Spleen (tissue), 7 donors: Measurements from ENCODE around the gene DSCAML1.

Experiments
- POLR2A ChIP-seq, 3 donors: fragments of 450-650 bp; IDR thresholded peaks; one replicate each; pipeline ENCODE4 v1.5.1; 2017; ENCODE audit warnings: antibody characterized with exemption in 3 of 3, mild to moderate bottlenecking in 1 of 3
- POLR2AphosphoS5 ChIP-seq, 3 donors: sonication (generic); formaldehyde crosslinking; IDR thresholded peaks; one replicate each; pipeline ENCODE4 v1.5.1; 2017; ENCODE audit warnings: antibody characterized with exemption in 3 of 3
- TF ChIP-seq, protein P1 (sequence below), 11 experiments: fragments of 200-600 bp in 7 of 11; fragments of 450-650 bp in 4 of 11; sonication (generic) in 4 of 11; IDR thresholded peaks in 8 of 11; conservative IDR thresholded peaks in 3 of 11; 1 replicate in 7 of 11; 2 replicates in 4 of 11; pipeline versions ENCODE4 v1.4.0 to v1.8.0; 2016 to 2021; ENCODE audit warnings: antibody characterized with exemption in 11 of 11, inconsistent platforms in 4 of 11, mild to moderate bottlenecking in 1 of 11
- donor health status: DM: no; HTN: no; CAD: no; lungs with moderate emphysema.
- donor health status: DM: no; HTN: no; CAD: no.
- donor health status: DM: no; HTN: no; CAD: no.

DNA sequence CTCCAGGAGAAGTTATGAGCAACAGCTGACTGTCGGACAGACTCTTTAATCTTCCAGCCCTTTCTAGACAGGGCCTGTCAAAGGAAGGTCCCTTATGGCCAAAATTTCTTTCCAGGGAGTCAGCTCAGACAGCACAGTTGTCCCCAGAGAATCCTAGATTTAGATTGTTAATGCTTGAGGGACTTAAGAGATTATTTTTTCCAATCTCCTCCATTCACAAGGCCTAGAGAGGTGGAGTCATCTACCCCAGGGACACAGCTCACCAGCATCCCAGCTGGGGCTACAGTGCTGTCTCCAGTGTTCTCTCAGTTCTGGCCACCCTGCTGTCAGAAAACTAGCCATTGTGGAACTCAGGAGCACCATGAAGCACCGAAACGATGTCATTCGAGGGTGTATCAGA is 7.8 kb downstream of the DSCAML1 start:
- TF ChIP-seq, protein P1, sequence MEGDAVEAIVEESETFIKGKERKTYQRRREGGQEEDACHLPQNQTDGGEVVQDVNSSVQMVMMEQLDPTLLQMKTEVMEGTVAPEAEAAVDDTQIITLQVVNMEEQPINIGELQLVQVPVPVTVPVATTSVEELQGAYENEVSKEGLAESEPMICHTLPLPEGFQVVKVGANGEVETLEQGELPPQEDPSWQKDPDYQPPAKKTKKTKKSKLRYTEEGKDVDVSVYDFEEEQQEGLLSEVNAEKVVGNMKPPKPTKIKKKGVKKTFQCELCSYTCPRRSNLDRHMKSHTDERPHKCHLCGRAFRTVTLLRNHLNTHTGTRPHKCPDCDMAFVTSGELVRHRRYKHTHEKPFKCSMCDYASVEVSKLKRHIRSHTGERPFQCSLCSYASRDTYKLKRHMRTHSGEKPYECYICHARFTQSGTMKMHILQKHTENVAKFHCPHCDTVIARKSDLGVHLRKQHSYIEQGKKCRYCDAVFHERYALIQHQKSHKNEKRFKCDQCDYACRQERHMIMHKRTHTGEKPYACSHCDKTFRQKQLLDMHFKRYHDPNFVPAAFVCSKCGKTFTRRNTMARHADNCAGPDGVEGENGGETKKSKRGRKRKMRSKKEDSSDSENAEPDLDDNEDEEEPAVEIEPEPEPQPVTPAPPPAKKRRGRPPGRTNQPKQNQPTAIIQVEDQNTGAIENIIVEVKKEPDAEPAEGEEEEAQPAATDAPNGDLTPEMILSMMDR (IDR thresholded peaks at IDR 0.05 in 8 of 11, conservative IDR thresholded peaks at IDR 0.05 in 3 of 11) = no peak
- TF ChIP-seq POLR2A (IDR thresholded peaks at IDR 0.05) (no peak), POLR2AphosphoS5 (IDR thresholded peaks at IDR 0.05) (no peak)
